PFSK-1 (cell line): ENCODE measurements around the gene SPTBN4.

Experiments
- FOXP2 ChIP-seq: optimal IDR thresholded peaks from 2 replicates; pipeline ENCODE3; 2011; ENCODE audit warnings: borderline replicate concordance, control low read depth, inconsistent platforms; ENCODE audit not compliant: insufficient read depth; ENCODE audit errors: extremely low read length, extremely low read depth
- POLR2AphosphoS5 ChIP-seq: IDR thresholded peaks from 2 replicates; pipeline ENCODE4 v1.6.1; 2012; ENCODE audit warnings: low read depth, mild to moderate bottlenecking, control low read depth, low read length, moderate library complexity
- REST ChIP-seq, 2 experiments: IDR thresholded peaks; 2 replicates each; pipeline versions ENCODE4 v1.6.1 to v1.8.0; 2011 to 2012; ENCODE audit warnings: low read depth in 2 of 2, low read length in 2 of 2, control low read depth in 1 of 2, inconsistent platforms in 1 of 2, mild to moderate bottlenecking in 1 of 2, moderate library complexity in 1 of 2; ENCODE audit not compliant: insufficient read depth in 1 of 2
- SIN3A ChIP-seq: IDR thresholded peaks from 2 replicates; pipeline ENCODE4 v1.6.1; 2012; ENCODE audit warnings: mild to moderate bottlenecking, low read length, moderate library complexity, borderline replicate concordance; ENCODE audit not compliant: insufficient read depth
- TAF1 ChIP-seq: IDR thresholded peaks from 2 replicates; pipeline ENCODE4 v1.6.1; 2012; ENCODE audit warnings: low read length, control low read depth, borderline replicate concordance; ENCODE audit not compliant: insufficient read depth

Gene SPTBN4

GRCh38 chr19:40612831-40613689, 146.3 kb downstream of the SPTBN4 start:
- no peak for TF ChIP-seq FOXP2
- no peak for TF ChIP-seq REST (IDR thresholded peaks at IDR 0.05; ENCODE audit: insufficient read depth in 1 of 2, low read depth in 2 of 2, low read length in 2 of 2)
- no peak for TF ChIP-seq SIN3A
- no peak for TF ChIP-seq TAF1
- TF ChIP-seq POLR2AphosphoS5 = no peak

GRCh38 chr19:40613690-40614621, 147.2 kb downstream of the SPTBN4 start:
- TF ChIP-seq FOXP2 (peak; percentile 79), TAF1 (0 out of 2 replicates have a peak, but pooled peaks have one; percentile 16), SIN3A (no peak), REST (IDR thresholded peaks at IDR 0.05; ENCODE audit: insufficient read depth in 1 of 2, low read depth in 2 of 2, low read length in 2 of 2) (no peak), POLR2AphosphoS5 (peak; percentile 85; the same call in 1 of the 2 replicates)

GRCh38 chr19:40614622-40615411, 148.0 kb downstream of the SPTBN4 start:
- TF ChIP-seq REST (IDR thresholded peaks at IDR 0.05; ENCODE audit: insufficient read depth in 1 of 2, low read depth in 2 of 2, low read length in 2 of 2) = no peak
- no peak for TF ChIP-seq FOXP2
- no peak for TF ChIP-seq TAF1
- TF ChIP-seq POLR2AphosphoS5 = no peak; the same call in 1 of the 2 replicates
- peak; percentile 81; the same call in 1 of the 2 replicates for TF ChIP-seq SIN3A

GRCh38 chr19:40616178-40616577, 149.4 kb downstream of the SPTBN4 start:
- no peak for TF ChIP-seq REST (IDR thresholded peaks at IDR 0.05; ENCODE audit: insufficient read depth in 1 of 2, low read depth in 2 of 2, low read length in 2 of 2)
- TF ChIP-seq POLR2AphosphoS5 = peak; percentile 24; the same call in 1 of the 2 replicates
